Epithelial cell of esophagus (primary cell): ENCODE data around the gene MC1R.
A peak's percentile ranks its signal among the peaks of the same experiment; 100 is the strongest.

ENCODE experiments used
- DNase-seq: peaks from one replicate; pipeline ENCODE4 v3.0.0; 2010; ENCODE audit warnings: low read depth
- H3K4me3 ChIP-seq: 2 replicates; pipeline ENCODE4 v1.5.1; 2011; ENCODE audit warnings: mild to moderate bottlenecking, low read length, control low read depth
- CTCF ChIP-seq: IDR thresholded peaks from 2 replicates; pipeline ENCODE4 v1.5.1; 2011; ENCODE audit warnings: low read depth, mild to moderate bottlenecking, low read length, control low read depth, inconsistent platforms; ENCODE audit not compliant: insufficient read depth; ENCODE audit errors: missing control alignments

Gene MC1R

GRCh38 chr16:89938175-89938885, 19.7 kb downstream of the MC1R start:
- H3K4me3 ChIP-seq: no peak overlapping the region
- no peak for TF ChIP-seq CTCF
- DNase-seq: no peak

GRCh38 chr16:89944773-89945172, 26.1 kb downstream of the MC1R start:
- H3K4me3 ChIP-seq: no peak overlapping the region
- DNase-seq: no peak
- TF ChIP-seq CTCF: no peak

GRCh38 chr16:89945654-89946053, 27.0 kb downstream of the MC1R start:
- DNase-seq: peak; percentile 42
- H3K4me3 ChIP-seq: no peak overlapping the region
- peak; percentile 11 for TF ChIP-seq CTCF

- DNase-seq: no peak
- TF ChIP-seq CTCF: no peak
- no peak overlapping the region for H3K4me3 ChIP-seq
Observed at GRCh38 chr16:89946515-89946914, 27.9 kb downstream of the MC1R start.

GRCh38 chr16:89949121-89949742, 30.6 kb downstream of the MC1R start:
- TF ChIP-seq CTCF: no peak
- no peak for DNase-seq

GRCh38 chr16:89949756-89950155, 31.1 kb downstream of the MC1R start:
- no peak for DNase-seq
- no peak for TF ChIP-seq CTCF
- peak overlapping the region; percentile 65 for H3K4me3 ChIP-seq

More at GRCh38 chr16:89949121-89949742, 30.6 kb downstream of the MC1R start:
- peak overlapping the region; percentile 65 for H3K4me3 ChIP-seq
